ENCODE results near the gene AMER3. TPM values are rescaled to one million over a fixed set of nuclear protein-coding genes. Genes with fewer than 3 reads are reported as not detected.

AMER3 gene
- total and polyA plus RNA-seq, 10 of the 15 experiments (the other 5 are each of a cell fraction or from before 2014, with no cell fraction given), result not detected

- no peaks in the 10 kb centered on the region for H3K9me3 ChIP-seq (replicated peaks; ENCODE audit: control insufficient read depth, insufficient read depth, low read length)
- 49% methylated on average over 5 of the region's 5 CpGs for WGBS (ENCODE audit: insufficient coverage, insufficient replicate concordance, low lambda C conversion rate, missing lambda C conversion rate)
- H3K79me2 ChIP-seq (ENCODE audit: control insufficient read depth, insufficient read depth, low read length), result no peaks in the 10 kb centered on the region
- no peak overlapping the region for H2AFZ ChIP-seq (ENCODE audit: control insufficient read depth, low read depth, low read length)
- H3K4me2 ChIP-seq (ENCODE audit: control insufficient read depth, insufficient read depth), result no peak overlapping the region
- no peaks in the 10 kb centered on the region for H3K27me3 ChIP-seq (replicated peaks in 1 of 2; ENCODE audit: control insufficient read depth in 2 of 2, insufficient read depth in 2 of 2, low read length in 1 of 2)
- ATAC-seq (no peak), DNase-seq (ENCODE audit: low read depth, low spot score) (no peak), FAIRE-seq (no peak)
- no peak overlapping the region for H3K9ac ChIP-seq (ENCODE audit: control insufficient read depth, insufficient read depth, low read length)
- in situ Hi-C loops (cut with MboI), result no loop called here
- H3K36me3 ChIP-seq (ENCODE audit: control insufficient read depth in 2 of 2, insufficient read depth in 2 of 2, low read length in 1 of 2), result no peaks in the 10 kb centered on the region; a peak in 1 of 4 replicates
- CTCF ChIA-PET, result interaction anchor here (1.4 kb wide), 1 partner anchor 14 kb away, joined by 4 read pairs; no protein-coding TSS in a partner anchor
- intact Hi-C loops (cut with micrococcal nuclease; ENCODE audit: unreplicated experiment), result no loop called here
- H3K27ac ChIP-seq (ENCODE audit: control insufficient read depth, insufficient read depth), result no peak overlapping the region
- SMC1A ChIA-PET (ENCODE audit: uncharacterized antibody, unreplicated experiment), result no interaction called here
- POLR2A ChIA-PET, result interaction anchor here (0.7 kb wide), 1 partner anchor 11 kb away, joined by 4 read pairs; no protein-coding TSS in a partner anchor
- RAD21 ChIA-PET (ENCODE audit: unreplicated experiment), result no interaction called here
- BruUV-seq (replicated peaks), result no TSS peak
- H3K4me1 ChIP-seq (ENCODE audit: control insufficient read depth, insufficient read depth, low read length), result no peaks in the 10 kb centered on the region
- H4K20me1 ChIP-seq (ENCODE audit: control insufficient read depth, insufficient read depth), result no peaks in the 10 kb centered on the region
- H3K4me3 ChIP-seq, result no peak overlapping the region
- TF ChIP-seq POU2F2 (IDR thresholded peaks at IDR 0.05; ENCODE audit: borderline replicate concordance, low read depth, low read length) (no peak), ZNF207 (IDR thresholded peaks at IDR 0.05; ENCODE audit: borderline replicate concordance) (no peak), POLR2AphosphoS5 (IDR thresholded peaks at IDR 0.05; ENCODE audit: low read length) (no peak), ZBTB4 (CRISPR knock-in tag; IDR thresholded peaks at IDR 0.05) (no peak), KLF5 (IDR thresholded peaks at IDR 0.05; ENCODE audit: partially characterized antibody) (no peak), ZNF384 (IDR thresholded peaks at IDR 0.05; ENCODE audit: borderline replicate concordance, low read depth, low read length) (no peak), SMC3 (IDR thresholded peaks at IDR 0.05; ENCODE audit: borderline replicate concordance, low read length) (no peak), ASH2L (IDR thresholded peaks at IDR 0.05; ENCODE audit: borderline replicate concordance, low read depth) (no peak), BCL3 (IDR thresholded peaks at IDR 0.05; ENCODE audit: borderline replicate concordance, insufficient read depth, low read depth, low read length, poor library complexity, severe bottlenecking) (no peak), TAF1 (IDR thresholded peaks at IDR 0.05; ENCODE audit: borderline replicate concordance, low read depth, low read length) (no peak), JUND (IDR thresholded peaks at IDR 0.05; ENCODE audit: low read depth, low read length) (no peak), YBX1 (IDR thresholded peaks at IDR 0.05) (no peak), FOXM1 (IDR thresholded peaks at IDR 0.05; ENCODE audit: low read depth, low read length) (no peak), MYC (IDR thresholded peaks at IDR 0.05; ENCODE audit: insufficient read depth, insufficient read length, insufficient replicate concordance, low read length, severe bottlenecking) (no peak), NFXL1 (IDR thresholded peaks at IDR 0.05; ENCODE audit: borderline replicate concordance) (no peak), ZNF217 (IDR thresholded peaks at IDR 0.05) (no peak)
Observed at GRCh38 chr2:130813722-130814121, 58.4 kb downstream of the AMER3 start.
